ENCODE data around the gene SYNGR2. TPM values are rescaled to one million over a fixed set of nuclear protein-coding genes. Genes with fewer than 3 reads are reported as not detected.

The SYNGR2 gene
- total and polyA plus RNA-seq, 2 of the 8 experiments (the other 6 are each of a cell fraction or from before 2014, with no cell fraction given), result 50.0 to 139 TPM

- TF ChIP-seq, protein P1, sequence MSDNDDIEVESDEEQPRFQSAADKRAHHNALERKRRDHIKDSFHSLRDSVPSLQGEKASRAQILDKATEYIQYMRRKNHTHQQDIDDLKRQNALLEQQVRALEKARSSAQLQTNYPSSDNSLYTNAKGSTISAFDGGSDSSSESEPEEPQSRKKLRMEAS (IDR thresholded peaks at IDR 0.05), result no peak
- TF ChIP-seq, protein P2, sequence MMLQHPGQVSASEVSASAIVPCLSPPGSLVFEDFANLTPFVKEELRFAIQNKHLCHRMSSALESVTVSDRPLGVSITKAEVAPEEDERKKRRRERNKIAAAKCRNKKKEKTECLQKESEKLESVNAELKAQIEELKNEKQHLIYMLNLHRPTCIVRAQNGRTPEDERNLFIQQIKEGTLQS (IDR thresholded peaks at IDR 0.05; ENCODE audit: insufficient read depth, low read depth, low read length), result no peak
- no peak for TF ChIP-seq SRF (IDR thresholded peaks at IDR 0.05; ENCODE audit: low read depth, low read length)
- no peak for TF ChIP-seq CTBP2 (IDR thresholded peaks at IDR 0.05; ENCODE audit: borderline replicate concordance, insufficient read depth, insufficient read length, low read length)
- TF ChIP-seq EP300 (IDR thresholded peaks at IDR 0.05; ENCODE audit: borderline replicate concordance in 1 of 2, low read depth in 2 of 2, low read length in 2 of 2), result no peak
- TF ChIP-seq, protein P3, sequence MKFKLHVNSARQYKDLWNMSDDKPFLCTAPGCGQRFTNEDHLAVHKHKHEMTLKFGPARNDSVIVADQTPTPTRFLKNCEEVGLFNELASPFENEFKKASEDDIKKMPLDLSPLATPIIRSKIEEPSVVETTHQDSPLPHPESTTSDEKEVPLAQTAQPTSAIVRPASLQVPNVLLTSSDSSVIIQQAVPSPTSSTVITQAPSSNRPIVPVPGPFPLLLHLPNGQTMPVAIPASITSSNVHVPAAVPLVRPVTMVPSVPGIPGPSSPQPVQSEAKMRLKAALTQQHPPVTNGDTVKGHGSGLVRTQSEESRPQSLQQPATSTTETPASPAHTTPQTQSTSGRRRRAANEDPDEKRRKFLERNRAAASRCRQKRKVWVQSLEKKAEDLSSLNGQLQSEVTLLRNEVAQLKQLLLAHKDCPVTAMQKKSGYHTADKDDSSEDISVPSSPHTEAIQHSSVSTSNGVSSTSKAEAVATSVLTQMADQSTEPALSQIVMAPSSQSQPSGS (IDR thresholded peaks at IDR 0.05; ENCODE audit: low read length), result no peak
- TF ChIP-seq ZNF274 (IDR thresholded peaks at IDR 0.05; ENCODE audit: borderline replicate concordance, extremely low read depth, low read length), result no peak
These were observed 45.0 kb upstream of the SYNGR2 start (continued) for GRCh38 chr17:78123258-78123929.

Measured in H1 (cell line).